Mammary epithelial cell (primary cell): Measurements from ENCODE around the gene FMNL2.

Experiments used
- CTCF ChIP-seq, 2 donors: IDR thresholded peaks in 1 of 2; conservative IDR thresholded peaks in 1 of 2; 2 replicates each; pipeline ENCODE4 v1.5.1; 2011 to 2012; ENCODE audit warnings: inconsistent platforms in 2 of 2, low read length in 2 of 2, mild to moderate bottlenecking in 2 of 2, control low read depth in 1 of 2, low read depth in 1 of 2; ENCODE audit not compliant: insufficient read depth in 1 of 2; ENCODE audit errors: extremely low read depth in 1 of 2
- EZH2 ChIP-seq: IDR thresholded peaks from 2 replicates; pipeline ENCODE4 v1.6.1; 2012; ENCODE audit warnings: low read length, inconsistent platforms, borderline replicate concordance

DNA sequence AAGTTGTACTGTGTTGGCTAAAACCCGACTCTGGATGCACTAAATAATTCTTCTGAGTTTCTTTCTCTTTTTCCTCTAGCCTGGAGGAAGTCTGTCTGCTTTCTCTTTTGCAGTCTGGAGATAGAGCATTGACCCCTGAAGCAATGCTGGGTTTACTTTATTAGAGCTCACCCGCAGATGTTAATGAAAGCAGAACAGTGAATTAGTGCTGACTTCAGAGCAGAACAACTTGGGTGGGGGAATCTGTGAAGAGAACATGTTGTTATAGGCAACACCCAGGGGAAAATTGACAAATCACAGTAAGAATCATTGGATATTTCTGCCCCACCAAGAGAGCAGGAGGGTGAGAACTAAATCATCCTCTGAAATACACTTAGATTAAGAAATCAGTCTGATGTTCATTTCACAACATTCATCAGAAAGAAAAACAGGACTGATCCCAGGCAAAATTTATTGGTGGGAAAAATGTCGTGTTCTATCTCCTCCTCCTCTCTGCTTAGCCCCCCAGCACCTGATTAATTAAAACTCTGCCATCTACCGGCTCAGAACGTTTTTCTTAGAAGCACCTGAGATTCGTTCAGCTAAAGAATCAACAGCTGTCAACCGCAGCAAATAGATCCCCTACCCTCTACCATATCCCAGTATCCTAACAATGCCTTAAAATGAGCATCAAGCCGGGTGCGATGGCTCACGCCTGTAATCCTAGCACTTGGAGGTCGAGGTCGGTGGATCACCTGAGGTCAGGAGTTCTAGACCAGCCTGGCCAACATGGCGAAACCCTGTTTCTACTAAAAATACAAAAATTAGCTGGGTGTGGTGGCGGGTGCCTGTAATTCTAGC, 165.1 kb downstream of the FMNL2 start:
- no peak for TF ChIP-seq CTCF (conservative IDR thresholded peaks at IDR 0.05 in 1 of 2, IDR thresholded peaks at IDR 0.05 in 1 of 2; ENCODE audit: extremely low read depth in 1 of 2, insufficient read depth in 1 of 2, low read depth in 1 of 2, low read length in 2 of 2)
- no peak for TF ChIP-seq EZH2
